Right ventricle myocardium superior (tissue), 1 donor: ENCODE measurements around the gene TMEM89. TPM values are rescaled to one million over a fixed set of nuclear protein-coding genes. Genes with fewer than 3 reads are reported as not detected.

Source experiments
- ATAC-seq: fragments of 200-7000 bp; cut with Tn5 transposase; one replicate; pipeline ENCODE4 v1.9.1; 2020; ENCODE audit warnings: mild to moderate bottlenecking; ENCODE audit not compliant: poor library complexity
- DNase-seq: peaks from one replicate; pipeline ENCODE4 v3.0.0-alpha.2; 2020
- intact Hi-C: fragments of 100-400 bp; cut with DNase I; formaldehyde crosslinking; loops from one replicate; pipeline ENCODE4 v1.11.2; 2022
- total RNA-seq: library from RNA; stranded (reverse); fragmentation: NEBNext Ultra II Directional; extraction: Animal tissue kit (Norgen Biotek cat#: 25700); gene quantifications from one replicate; pipeline ENCODE4 v1.2.1, GENCODE V29; 2021
- donor health status: DM: no; HTN: yes; CAD: no; lungs with severe emphysema.

Gene TMEM89
- total RNA-seq, 1 donor from 2014 or later, result not detected

DNA sequence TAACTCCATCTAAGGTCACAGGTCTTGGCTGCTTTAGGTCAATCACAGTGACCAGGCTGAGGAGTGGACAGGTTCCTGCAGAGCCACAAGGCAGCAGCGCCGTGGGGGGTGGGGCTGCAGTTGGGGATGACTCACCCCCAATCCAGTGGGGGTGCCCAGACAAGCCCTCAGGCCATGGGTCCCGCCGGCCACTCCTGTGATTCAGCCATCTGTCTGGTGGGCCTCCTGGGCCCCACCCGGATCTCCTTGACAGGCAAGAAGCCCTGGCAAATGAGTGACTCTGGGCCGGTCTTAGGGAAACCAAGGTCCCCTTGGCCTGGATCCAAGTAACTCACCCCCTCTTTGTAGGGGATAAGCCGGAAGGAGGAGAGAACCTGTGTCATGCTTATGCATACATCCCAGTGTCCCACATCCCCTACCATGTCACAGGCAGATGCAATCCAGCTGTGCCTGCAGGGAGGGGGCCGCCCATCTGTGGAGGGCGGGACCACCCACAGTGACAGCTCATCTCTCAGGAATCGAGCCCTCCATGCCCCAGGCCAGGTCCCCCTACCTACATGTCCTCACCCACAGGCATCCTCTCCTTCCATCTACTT lies 25.9 kb downstream of the TMEM89 start:
- intact Hi-C loops, result no loop called here
- ATAC-seq (no peak), DNase-seq (peak; percentile 57)

- ATAC-seq (no peak), DNase-seq (no peak)
- intact Hi-C loops, result no loop called here
Observed at GRCh38 chr3:48595075-48595525, 26.5 kb downstream of the TMEM89 start, which contains the start of gene COL7A1. COL7A1 (minus strand) TSS chr3:48595329; CDS start chr3:48595159, 170 bp downstream.

GRCh38 chr3:48594417-48595049 lies 27.0 kb downstream of the TMEM89 start:
- intact Hi-C loops, result no loop called here
- DNase-seq, result no peak
- no peak for ATAC-seq

DNA sequence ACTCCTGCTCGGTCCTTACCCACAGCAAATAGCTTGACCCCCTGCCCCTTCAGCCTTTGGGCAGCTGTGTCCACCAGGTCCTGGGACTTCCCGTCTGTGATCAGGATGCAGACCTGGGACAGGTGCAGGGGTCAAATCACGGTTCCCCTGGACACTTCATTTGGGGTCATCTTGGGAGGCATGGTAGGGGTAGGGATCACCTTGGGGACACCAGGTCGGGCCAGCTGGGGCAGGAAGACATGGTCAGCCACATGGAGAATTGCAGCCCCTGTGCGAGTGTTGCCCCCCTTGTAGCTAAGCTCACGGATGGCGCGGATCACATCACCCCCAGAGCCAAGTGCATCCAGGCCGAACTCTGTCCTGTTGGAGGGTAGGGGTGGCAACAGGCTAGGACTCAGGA lies 28.2 kb downstream of the TMEM89 start:
- intact Hi-C loops, result no loop called here
- no peak for DNase-seq
- ATAC-seq, result no peak

DNA sequence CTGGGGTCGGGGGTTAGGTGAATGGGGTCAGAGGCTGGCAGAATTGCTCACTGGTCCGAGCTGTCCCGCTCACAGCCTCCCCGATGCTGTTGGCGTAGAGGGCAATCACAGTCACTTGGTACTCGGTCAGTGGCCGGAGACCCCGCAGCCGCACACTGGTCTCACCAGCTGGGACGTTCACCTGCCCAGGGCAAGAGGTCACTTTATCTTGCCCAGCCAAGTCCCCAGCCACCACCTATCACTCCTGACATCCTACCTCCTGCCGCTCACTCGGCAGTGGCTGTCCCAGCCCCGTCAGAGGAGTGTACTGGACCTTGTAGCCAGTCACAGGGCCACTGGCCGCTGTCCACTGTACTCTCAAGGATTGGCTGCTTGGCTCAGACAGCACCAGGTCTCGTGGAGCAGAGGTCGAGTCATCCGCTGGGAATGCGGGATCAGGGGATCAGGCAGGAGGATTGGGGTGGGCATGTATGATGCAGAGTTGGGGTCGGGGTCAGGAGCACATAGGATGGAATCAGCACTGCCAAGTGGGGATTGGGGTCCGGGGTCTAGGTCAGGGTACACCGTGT lies 29.0 kb downstream of the TMEM89 start:
- ATAC-seq (no peak), DNase-seq (no peak)
- intact Hi-C loops, result no loop called here

DNA sequence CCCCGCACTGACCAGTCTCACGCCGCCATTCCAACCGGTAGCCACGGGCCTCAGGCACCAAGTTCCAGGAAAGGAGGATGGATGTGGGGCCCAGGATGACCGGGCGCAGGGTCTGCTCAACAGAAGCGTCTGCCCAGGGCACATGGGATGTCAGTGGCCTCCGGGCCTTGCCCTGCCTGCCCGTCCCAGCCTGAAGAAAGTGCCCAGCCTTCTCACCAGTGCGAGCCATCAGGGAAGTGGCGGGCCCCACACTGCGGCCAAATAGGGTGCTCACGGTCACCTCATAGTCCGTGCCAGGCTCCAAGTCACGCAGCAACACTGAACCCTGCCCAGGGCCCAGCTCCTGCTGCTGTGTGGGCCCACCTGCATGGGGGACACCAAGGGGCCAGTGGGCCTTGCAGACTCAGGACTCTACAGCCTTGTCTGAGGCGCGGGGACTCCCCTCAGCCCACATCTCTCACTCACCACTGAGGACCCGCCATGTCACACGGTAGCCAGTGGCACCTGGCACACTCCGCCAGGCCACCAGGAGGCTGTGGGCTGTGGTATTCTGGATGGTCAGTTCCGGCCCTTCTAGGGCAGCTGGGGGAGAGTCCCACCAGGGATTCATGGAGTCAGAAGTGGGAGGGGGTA lies 29.6 kb downstream of the TMEM89 start:
- ATAC-seq (no peak), DNase-seq (no peak)
- intact Hi-C loops, result no loop called here

DNA sequence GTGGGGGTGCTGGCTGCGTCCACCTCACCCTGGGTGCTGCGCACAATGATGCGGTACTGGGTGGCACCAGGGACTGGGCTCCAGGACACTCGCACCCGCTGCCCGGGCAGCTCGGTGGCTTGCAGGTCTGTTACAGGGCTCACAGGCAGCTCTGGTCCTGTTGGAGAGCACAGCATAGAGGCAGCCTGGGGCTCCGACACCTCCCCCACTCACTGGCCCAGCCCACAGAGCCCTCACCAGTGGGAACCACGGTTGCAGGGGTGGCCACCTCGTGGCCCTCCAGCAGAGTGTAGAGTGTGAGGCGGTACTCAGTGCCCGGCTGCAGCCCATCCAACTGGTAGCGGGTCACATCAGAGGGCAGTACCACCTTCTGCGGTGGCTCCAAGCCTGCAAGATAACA lies 30.1 kb downstream of the TMEM89 start:
- ATAC-seq (no peak), DNase-seq (no peak)
- intact Hi-C loops, result no loop called here

DNA sequence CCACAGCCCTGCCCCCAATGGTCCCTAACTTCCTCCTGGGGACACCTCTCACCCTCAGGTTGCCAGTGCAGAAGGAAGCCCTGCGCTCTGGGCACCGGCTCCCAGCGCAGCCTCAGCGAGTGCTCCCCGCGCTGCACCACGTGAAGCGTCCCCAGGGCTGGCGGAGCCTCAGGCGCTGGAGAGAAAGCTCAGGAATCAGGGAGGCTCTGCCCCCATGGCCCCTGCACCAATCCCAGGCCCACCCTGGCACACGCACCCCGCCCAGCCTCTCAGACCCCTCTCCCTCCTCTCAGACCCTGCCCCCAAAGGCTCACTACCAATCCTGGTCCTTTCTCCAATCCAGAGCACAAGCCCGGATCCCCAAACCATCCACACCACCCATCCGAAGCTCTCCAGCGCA lies 33.3 kb downstream of the TMEM89 start:
- intact Hi-C loops, result no loop called here
- DNase-seq (no peak), ATAC-seq (no peak)

DNA sequence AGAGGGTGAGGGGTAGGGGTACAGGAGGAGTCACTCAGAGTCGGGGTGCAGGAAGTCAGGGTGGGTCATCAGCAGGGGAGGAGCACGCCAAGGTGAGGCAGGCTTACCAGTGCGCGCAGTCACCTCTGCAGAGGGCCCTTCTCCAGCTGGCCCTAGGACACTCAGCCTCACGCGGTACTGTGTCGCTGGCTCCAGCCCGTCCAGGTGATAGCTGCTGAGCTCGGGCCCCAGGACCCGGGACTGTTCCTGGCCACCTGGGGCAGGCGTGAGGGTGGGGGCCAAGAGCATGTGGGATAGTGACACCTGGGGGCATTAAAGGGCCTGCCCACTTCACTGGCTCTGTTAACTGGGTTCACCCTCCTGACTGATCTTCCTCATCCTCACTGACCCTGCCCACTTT lies 33.9 kb downstream of the TMEM89 start:
- DNase-seq (no peak), ATAC-seq (no peak)
- intact Hi-C loops, result no loop called here

GRCh38 chr3:48585411-48585810 lies 36.2 kb downstream of the TMEM89 start:
- intact Hi-C loops, result no loop called here
- ATAC-seq, result no peak
- DNase-seq, result no peak

DNA sequence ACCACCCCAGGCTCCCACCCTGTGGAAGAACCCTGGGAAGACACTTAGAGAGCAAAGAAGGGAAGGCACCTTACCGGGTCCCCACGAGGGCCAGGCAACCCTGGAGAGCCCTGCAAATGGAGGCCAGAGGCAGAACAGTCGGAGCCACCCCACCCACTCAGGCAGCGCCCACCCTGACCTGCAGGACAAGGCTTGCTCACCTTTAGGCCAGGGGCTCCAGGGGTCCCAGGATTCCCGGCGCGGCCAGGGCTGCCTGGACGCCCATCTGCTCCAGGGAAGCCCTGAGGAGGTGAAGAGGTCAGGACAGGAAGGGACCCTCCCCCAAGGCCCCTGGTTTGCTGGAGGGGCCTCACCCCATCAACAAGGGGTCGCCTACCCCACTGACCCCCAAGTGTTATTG lies 36.7 kb downstream of the TMEM89 start:
- intact Hi-C loops, result no loop called here

GRCh38 chr3:48581621-48582481 lies 39.7 kb downstream of the TMEM89 start:
- intact Hi-C loops, result no loop called here
- DNase-seq, result no peak
- no peak for ATAC-seq

More for the DNA sequence above, 36.7 kb downstream of the TMEM89 start:
- ATAC-seq (no peak), DNase-seq (no peak)

DNA sequence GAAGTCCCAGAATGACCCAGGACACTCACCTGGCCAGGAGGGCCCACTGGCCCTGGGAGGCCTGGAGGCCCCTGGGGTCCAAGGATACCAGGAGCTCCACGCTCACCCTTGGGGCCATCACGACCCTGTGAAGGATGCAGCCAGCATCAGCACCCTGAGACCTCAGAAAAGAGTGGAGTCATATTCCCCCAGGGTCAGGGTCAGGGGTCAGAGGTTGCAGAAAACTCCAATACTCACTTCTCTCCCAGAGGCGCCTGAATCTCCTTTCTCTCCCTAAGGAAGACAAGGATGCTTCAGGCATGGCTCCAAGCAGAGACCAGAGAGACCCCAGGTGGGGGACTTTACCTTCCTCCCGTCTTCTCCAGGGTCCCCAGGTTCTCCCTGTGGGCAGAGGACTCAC lies 44.9 kb downstream of the TMEM89 start:
- no peak for ATAC-seq
- no peak for DNase-seq
- intact Hi-C loops, result no loop called here

- ATAC-seq (no peak), DNase-seq (no peak)
- intact Hi-C loops, result no loop called here
Observed at GRCh38 chr3:48575366-48575765, 46.2 kb downstream of the TMEM89 start.

DNA sequence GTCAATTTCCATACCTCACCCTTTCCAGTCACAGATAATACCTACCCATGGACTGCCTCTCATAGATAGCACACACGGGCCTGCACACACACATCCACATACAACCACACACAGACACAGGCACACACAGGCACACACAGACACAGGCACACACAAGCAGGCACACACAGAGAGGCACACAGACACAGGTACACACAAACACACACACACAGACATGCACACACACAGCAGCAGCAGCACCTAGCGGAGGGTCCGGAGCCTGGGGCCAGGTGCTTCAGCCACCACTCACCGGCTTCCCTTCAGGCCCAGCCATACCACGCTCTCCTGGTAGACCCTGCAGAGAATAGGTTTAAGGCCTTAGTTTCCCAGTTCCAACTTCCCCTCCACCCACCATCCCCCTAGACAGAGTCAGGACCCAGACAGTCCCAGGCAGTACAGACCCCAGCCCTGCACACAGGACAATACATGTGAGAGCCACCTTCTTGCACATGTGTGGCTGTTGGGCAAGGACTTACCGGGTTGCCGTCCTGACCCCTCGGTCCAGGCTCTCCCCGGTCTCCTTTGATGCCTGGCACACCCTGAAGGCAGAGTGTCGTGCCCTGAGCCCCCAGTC lies 47.5 kb downstream of the TMEM89 start:
- ATAC-seq (no peak), DNase-seq (no peak)
- intact Hi-C loops, result no loop called here

- intact Hi-C loops, result no loop called here
- ATAC-seq, result no peak
- DNase-seq, result no peak
Observed at GRCh38 chr3:48572517-48572916, 49.1 kb downstream of the TMEM89 start.

GRCh38 chr3:48571938-48572337 lies 49.6 kb downstream of the TMEM89 start:
- intact Hi-C loops, result no loop called here
- no peak for DNase-seq
- no peak for ATAC-seq
